ENCODE results near the gene ADAMTS6.
"Not testable (repeated sequence)": the region's sequence is repeated elsewhere in the genome, so short reads cannot be mapped to it uniquely, and the experiment has no call there.

Gene ADAMTS6

DNA sequence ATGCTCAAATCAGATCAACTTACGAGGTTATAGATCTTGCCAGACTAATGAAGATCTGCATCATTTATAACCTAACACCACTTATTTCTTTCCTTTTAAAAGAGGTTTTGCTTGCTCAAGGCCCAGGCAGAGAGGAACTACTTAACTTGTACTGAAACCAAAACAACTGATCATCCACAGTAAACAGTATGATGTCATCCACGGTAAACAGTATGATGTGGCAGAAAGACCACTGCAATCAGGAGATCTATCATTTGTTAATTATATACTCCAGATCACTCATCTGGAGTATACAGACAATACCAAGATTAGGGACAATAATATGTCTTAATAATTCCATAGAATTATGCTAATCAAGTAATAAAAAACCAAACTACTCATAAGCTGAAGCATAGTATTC is 116.8 kb downstream of the ADAMTS6 start:
- DNase-seq = peak; percentile 38

DNA sequence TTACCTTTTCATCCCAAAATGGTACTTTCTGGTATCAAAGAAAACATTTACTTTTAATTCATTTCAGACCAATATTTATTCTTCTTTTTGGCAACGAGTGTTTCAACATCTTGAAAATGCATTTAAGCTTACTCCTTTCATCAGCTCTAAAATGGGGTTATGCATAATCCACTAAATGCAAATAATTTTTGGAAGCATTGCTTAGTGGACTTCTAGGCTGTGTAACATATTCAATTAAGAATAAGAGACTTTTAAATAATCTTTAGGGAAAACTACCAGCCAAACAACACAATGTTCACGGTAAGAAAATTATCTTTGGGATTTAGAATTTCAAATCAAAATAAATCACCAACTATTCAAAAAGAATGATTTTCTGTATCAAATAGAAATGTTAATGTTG is 118.2 kb downstream of the ADAMTS6 start:
- no peak for DNase-seq

DNA sequence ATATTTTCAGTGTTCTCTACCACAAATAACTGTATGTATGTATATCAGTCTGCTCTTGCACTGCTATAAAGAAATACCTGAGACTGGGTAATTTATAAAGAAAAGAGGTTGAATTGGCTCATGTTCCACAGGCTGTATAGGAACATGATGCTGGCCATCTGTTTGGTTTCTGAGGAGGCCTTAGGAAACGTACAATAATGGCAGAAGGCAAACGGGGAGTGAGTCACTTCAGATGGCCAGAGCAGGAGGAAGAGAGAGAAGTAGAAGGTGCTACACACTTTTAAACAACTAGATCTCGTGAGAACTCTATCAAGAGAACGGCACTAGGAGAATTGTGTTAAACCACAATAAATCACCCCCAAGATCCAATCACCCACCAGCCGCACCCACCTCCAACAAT is 121.7 kb downstream of the ADAMTS6 start:
- DNase-seq = no peak

- DNase-seq = no peak
Measured at GRCh38 chr5:65359569-65359968, 122.2 kb downstream of the ADAMTS6 start.

GRCh38 chr5:65356274-65356673 is 125.4 kb downstream of the ADAMTS6 start:
- no peak for DNase-seq

DNA sequence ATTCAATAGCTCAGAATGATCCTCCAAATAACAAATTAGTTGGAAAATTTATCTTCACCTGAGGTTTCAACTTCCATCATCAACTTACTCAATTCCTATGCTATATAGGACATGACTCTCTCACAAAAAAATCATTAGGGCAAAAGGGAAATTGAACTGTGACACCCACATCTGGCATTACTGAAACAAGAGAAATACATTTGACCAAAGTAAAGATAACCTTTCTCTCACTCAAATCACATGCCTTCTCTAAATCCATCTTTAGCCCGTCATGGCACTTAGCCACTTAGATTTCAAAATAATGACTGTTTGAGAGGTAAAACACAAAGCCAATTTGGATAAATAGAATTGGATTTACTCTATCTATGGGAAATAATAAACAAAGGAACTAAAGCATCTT is 126.4 kb downstream of the ADAMTS6 start:
- DNase-seq = no peak

DNA sequence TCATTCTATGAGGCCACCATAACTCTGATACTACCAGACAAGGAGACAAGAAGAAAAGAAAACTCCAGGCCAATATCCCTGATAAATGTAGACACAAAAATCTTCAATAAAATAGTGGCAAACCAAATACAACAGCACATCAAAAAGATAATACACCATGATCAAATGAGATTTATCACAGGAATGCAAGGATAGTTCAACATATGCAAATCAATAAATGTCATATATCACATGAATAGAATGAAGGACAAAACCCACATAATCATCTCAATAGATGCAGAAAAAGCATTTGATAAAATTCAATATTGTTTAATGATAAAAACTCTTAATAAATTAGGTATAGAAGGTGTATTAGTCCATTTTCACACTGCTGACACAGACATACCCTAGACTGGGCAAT is 139.9 kb downstream of the ADAMTS6 start:
- no peak for DNase-seq

- DNase-seq = no peak
Measured at GRCh38 chr5:65338606-65339151, 143.0 kb downstream of the ADAMTS6 start.

DNA sequence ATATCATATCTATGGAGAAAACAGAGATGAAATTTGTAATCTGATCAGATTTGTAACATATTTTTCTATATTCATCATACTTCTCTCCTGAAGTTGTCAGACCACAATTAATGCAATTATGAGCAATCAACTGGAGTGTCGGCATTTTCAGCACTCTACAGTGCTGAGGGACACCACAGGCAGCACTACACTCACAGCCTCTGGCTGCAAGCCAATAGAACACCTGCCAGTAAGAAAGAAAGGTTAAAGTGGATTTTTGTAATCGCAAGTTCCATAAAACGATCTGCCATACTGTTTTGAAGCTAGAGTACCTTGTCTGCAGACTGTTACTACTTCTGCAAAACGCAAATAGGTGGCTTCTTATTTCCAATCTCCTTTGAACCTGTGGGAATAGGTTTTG is 147.6 kb downstream of the ADAMTS6 start:
- peak; percentile 73 for DNase-seq

- DNase-seq = no peak
Measured at GRCh38 chr5:65332591-65332990, 149.1 kb downstream of the ADAMTS6 start.

GRCh38 chr5:65329266-65329665 is 152.5 kb downstream of the ADAMTS6 start:
- peak; percentile 2 for DNase-seq

GRCh38 chr5:65327582-65327981 is 154.1 kb downstream of the ADAMTS6 start:
- no peak for DNase-seq

GRCh38 chr5:65326922-65327321 is 154.8 kb downstream of the ADAMTS6 start:
- DNase-seq = no peak

DNA sequence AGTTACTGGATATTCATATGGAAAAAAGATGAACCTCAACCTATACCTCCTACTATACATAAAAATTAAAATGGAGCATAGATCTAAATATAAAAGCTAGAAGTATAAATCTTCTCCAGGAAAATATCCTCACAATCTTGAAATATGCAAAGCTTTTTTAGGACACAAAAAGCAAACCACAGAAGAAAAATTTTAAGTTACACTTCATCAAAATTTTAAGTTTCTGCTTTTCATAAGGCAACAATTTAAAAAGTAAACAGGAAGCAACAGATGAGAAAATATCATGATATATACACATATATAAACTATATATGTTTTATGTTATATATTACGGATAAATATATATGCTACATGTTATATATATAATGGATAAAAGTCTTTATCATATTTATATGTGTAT is 157.5 kb downstream of the ADAMTS6 start:
- no peak for DNase-seq

- DNase-seq = not testable (repeated sequence)
Measured at GRCh38 chr5:65320704-65321103, 161.0 kb downstream of the ADAMTS6 start.

DNA sequence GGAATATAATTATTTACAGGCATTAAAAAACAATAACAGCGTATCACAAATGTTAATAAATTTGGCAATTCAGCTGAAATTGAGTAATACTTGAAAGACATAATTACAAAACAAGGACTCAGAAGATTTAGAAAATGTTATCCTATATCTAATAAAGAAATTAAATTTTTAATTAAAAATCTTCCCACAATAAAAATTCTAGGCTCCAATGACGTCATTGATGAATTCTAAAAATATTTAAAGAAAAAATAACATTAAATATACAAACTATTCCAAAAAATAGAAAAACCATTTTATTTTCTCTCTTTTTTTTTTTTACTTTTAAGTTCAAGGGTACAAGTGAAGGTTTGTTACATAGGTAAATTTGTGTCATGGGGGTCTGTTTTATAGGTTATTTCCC is 161.5 kb downstream of the ADAMTS6 start:
- no peak for DNase-seq

- DNase-seq = no peak
Measured at GRCh38 chr5:65307931-65308330, 173.8 kb downstream of the ADAMTS6 start.

DNA sequence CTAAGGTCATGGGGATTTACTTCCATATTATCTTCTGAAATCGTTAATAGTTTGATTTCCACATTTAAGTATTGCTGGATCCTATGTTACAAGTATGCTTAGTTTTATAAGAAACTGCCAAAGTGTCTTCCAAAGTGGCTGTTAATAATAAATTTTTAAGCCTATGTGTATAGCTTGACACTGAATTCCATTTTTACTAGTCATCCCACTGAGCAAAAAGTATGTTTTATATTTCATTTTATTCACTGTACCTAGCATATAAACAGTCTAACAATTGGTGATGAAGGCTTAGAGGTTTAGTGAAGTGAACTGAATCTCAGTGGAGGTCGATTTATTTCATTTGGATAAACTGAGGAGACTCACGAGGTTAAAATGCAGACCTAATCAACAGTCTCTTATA is 174.6 kb downstream of the ADAMTS6 start:
- DNase-seq = no peak

DNA sequence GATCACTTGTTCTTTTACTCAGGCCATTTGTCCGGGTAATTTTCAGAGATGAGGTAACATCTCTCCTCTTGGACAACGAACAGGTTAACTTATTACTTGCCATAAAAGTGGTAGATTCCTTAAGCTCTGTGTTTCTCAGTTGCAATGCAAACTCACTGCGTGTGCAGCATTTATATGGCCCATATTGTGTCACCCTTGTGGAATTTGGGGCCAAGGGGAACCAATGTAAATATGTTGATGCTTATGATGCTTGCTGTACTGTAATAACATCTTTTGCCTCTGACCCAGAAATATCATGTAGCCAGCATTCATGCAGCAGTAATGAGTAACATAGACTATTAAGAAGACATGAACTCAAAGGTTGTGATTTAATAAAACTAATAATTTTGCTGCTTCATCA is 175.8 kb downstream of the ADAMTS6 start:
- no peak for DNase-seq

DNA sequence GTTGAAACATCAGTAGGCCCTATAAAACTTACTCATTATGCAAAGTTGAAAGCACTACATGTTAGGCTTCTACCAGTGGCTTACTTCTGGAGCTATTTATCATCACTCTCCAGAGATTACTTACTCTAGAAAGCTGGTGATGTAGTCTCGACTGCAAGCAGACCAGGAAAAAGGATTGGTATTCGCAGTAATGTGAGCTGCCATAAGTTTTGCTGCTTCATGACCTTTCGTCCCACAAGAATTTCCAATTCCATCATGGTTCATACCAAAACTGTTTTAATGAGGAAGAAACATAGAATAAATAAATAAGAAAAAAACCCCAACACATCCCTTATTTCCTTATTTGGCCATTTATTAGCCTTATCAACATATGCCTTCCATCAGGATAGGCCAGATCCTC is 181.9 kb downstream of the ADAMTS6 start:
- DNase-seq = no peak

DNA sequence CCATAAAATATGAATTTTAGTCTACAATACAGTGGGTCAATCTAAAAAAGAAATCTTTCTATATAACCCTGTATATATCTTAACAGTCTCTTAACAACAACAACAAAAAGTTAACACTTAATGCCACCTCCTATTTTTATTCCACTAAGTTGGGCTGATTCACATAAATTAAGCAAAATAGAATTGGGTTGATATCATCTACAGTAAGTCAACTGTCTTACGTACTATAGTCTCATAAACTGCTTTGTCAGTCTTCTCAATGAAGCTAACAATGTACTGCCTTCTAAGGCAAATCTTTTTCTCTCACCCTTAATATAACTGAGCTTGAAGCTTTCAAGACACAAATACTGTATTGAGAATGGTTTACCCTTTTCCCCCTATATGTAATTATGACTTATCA is 185.7 kb downstream of the ADAMTS6 start:
- DNase-seq = no peak

DNA sequence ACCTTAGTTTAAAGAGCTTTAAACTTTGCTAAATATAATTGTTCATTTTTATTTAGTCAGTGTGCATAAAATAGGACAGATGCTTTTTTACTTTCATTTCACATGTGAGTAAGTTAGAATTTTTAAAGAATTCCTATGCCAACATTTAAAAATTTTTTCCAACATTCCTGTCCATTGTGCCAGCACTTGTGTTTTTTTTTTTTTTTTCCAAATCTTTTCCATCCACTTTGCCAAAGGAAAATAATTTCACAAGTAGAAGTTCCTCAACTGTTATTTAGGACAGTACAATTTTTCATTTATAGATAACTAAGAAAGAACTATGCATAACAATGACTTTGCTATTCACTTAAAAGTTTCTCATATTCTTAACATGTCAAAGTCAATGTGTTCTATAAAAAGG is 189.5 kb downstream of the ADAMTS6 start:
- no peak for DNase-seq

GRCh38 chr5:65290677-65291076 is 191.0 kb downstream of the ADAMTS6 start:
- DNase-seq = no peak

- DNase-seq = no peak
Measured at GRCh38 chr5:65288657-65289056, 193.1 kb downstream of the ADAMTS6 start.

DNA sequence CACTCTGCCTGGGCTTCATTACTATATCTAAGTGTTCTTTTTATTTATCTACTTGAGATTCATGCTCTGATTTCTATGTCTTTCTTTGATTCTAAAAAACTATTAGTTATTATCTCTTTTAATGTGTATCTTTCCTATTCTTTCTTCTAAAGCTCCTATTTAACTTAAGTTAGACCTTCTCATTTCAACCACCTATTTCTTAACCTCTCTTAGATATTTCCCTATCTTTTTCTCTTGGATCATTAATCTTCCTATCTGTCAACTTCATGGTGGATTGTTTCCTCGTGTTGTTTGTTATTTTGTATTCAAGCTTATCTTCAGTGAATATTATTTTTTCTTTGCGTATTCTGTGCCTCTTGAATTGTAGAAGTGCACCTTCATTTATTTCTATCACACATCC is 202.1 kb downstream of the ADAMTS6 start:
- DNase-seq = no peak
